SW 1271 (cell line): ENCODE results near the gene PCSK5.
"Not testable (repeated sequence)": the region's sequence is repeated elsewhere in the genome, so short reads cannot be mapped to it uniquely, and the experiment has no call there.

Experiments
- DNase-seq, 2 experiments: peaks; one replicate each; lab custom pipeline; 2025; lab: John Stamatoyannopoulos, UW

The PCSK5 gene

GRCh38 chr9:75963321-75963720 is 72.8 kb downstream of the PCSK5 start:
- DNase-seq: not testable (repeated sequence)

GRCh38 chr9:75964427-75964826 is 74.0 kb downstream of the PCSK5 start:
- no peak for DNase-seq

GRCh38 chr9:75965231-75965630 is 74.8 kb downstream of the PCSK5 start:
- no peak for DNase-seq

- DNase-seq: no peak
These were observed 77.1 kb downstream of the PCSK5 start for GRCh38 chr9:75967556-75967955.

GRCh38 chr9:75974016-75974766 is 83.7 kb downstream of the PCSK5 start:
- no peak for DNase-seq

- DNase-seq: no peak
These were observed 84.6 kb downstream of the PCSK5 start for GRCh38 chr9:75975071-75975470.

- no peak for DNase-seq
These were observed 86.1 kb downstream of the PCSK5 start for GRCh38 chr9:75976549-75976948.

- no peak for DNase-seq
These were observed 88.9 kb downstream of the PCSK5 start for GRCh38 chr9:75979362-75979761.

- DNase-seq: no peak
These were observed 93.0 kb downstream of the PCSK5 start for GRCh38 chr9:75983319-75984045.

- no peak for DNase-seq
These were observed 95.0 kb downstream of the PCSK5 start for GRCh38 chr9:75985515-75985914.

GRCh38 chr9:75988663-75989062 is 98.2 kb downstream of the PCSK5 start:
- no peak for DNase-seq

- DNase-seq: no peak
These were observed 99.7 kb downstream of the PCSK5 start for GRCh38 chr9:75990156-75990555.

- DNase-seq: no peak
These were observed 100.3 kb downstream of the PCSK5 start for GRCh38 chr9:75990576-75991304.

- DNase-seq: no peak
These were observed 102.2 kb downstream of the PCSK5 start for GRCh38 chr9:75992482-75993206.

- DNase-seq: no peak
These were observed 103.0 kb downstream of the PCSK5 start for GRCh38 chr9:75993434-75993833.

- no peak for DNase-seq
These were observed 104.6 kb downstream of the PCSK5 start for GRCh38 chr9:75995066-75995465.

GRCh38 chr9:75996726-75997125 is 106.3 kb downstream of the PCSK5 start:
- no peak for DNase-seq

- DNase-seq: no peak
These were observed 106.7 kb downstream of the PCSK5 start for GRCh38 chr9:75997206-75997605.

GRCh38 chr9:75998096-75998780 is 107.8 kb downstream of the PCSK5 start:
- no peak for DNase-seq

- no peak for DNase-seq
These were observed 111.0 kb downstream of the PCSK5 start for GRCh38 chr9:76001459-76001858.

GRCh38 chr9:76003041-76003440 is 112.6 kb downstream of the PCSK5 start:
- DNase-seq: no peak

GRCh38 chr9:76004526-76004925 is 114.1 kb downstream of the PCSK5 start:
- DNase-seq: no peak
